ENCODE results near the gene ROBO2.

GRCh38 chr3:77038930-77039605, 831 bp upstream of the ROBO2 start:
- TF ChIP-seq CTCF (IDR thresholded peaks at IDR 0.05) = no peak
- TF ChIP-seq POLR2A (IDR thresholded peaks at IDR 0.05) = no peak

Measured in heart left ventricle (tissue), 13 donors.